Prostate gland (tissue), 2 donors: ENCODE data around the gene FBXO10.

Experiments used
- CTCF ChIP-seq, 4 experiments: fragments of 200-600 bp in 2 of 4; fragments of 450-650 bp in 2 of 4; sonication (generic) in 2 of 4; IDR thresholded peaks; 1 replicate in 3 of 4; 2 replicates in 1 of 4; pipeline ENCODE4 v1.5.1; 2016 to 2019; ENCODE audit warnings: antibody characterized with exemption in 4 of 4, mild to moderate bottlenecking in 2 of 4, moderate library complexity in 2 of 4
- POLR2A ChIP-seq: fragments of 450-650 bp; IDR thresholded peaks from one replicate; pipeline ENCODE4 v1.6.1; 2016; ENCODE audit warnings: antibody characterized with exemption, mild to moderate bottlenecking
- POLR2AphosphoS5 ChIP-seq: sonication (generic); formaldehyde crosslinking; IDR thresholded peaks from one replicate; pipeline ENCODE4 v1.6.1; 2017; ENCODE audit warnings: antibody characterized with exemption

- no peak for TF ChIP-seq CTCF (IDR thresholded peaks at IDR 0.05)
- TF ChIP-seq POLR2A = no peak
- no peak for TF ChIP-seq POLR2AphosphoS5
Observed at GRCh38 chr9:37551888-37552287, 24.3 kb downstream of the FBXO10 start.
